GM21825 (cell line): ENCODE data around the gene CMPK1.

ENCODE experiments used
- ATAC-seq: cut with Tn5 transposase; IDR thresholded peaks from one replicate; pipeline ENCODE4 v1.9.1; 2021; ENCODE audit warnings: mild to moderate bottlenecking, moderate library complexity; ENCODE audit not compliant: unreplicated experiment

Gene CMPK1

DNA sequence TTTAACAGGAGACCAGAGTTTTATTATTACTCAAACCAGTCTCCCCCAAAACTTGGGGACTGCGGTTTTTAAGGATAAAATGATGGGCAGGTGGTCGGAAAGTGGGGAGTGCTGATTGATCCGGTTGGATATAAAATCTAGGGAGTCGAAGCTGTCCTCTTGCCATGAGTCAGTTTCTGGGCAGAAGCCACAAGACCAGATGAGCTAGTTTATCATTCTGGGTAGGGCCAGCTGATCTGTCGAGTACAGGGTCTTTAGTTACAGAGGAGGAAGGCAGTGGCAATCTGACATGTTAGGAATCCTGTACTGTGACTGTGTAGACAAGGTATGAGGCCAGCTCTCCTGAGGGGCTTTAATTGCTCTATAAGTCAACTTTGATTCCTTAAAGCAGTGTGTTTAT is 59.6 kb downstream of the CMPK1 start:
- ATAC-seq, result no peak

DNA sequence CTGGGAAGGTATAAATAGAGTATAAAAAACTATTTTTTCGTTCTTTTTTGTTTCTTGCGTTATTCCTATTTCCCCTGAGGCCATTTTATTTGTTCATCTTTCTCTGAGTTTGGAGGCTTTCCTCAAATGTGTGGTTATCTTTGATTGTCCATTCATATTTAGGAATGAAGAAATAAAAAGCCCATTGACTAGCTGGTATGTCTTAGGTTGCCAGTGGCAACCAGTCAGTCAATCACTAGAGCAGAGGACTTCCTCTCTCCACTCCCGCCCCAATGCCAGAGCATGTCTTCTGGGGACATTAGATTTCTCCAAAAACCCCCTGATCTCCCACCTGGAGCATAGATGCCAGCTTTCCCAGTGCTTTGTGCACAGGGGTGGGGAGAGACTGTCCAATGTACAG is 61.8 kb downstream of the CMPK1 start:
- no peak for ATAC-seq

DNA sequence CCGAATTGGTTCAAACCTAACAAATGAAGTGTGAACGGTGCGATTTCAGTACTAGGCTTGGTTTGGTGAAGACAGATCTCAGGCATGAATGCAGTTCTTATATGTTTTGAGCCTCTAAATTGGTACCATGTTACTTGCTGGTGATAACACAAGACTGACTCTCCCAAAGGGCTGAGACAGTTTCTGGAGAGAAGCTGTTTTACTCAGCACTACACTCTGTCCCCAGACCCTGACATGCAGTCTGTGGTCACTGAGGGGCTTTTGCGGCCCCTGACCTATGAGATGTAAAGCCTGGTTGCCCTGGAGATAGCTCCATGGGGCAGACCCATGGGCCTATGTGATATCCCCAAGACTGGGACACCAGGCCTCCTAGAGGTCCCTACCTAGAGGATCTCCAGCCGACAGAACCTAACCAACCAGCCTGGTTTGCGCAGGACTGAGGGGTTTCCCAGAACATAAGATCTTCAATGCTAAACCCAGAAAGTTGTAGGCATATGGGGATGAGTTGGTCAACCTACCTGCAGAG is 63.1 kb downstream of the CMPK1 start:
- no peak for ATAC-seq

DNA sequence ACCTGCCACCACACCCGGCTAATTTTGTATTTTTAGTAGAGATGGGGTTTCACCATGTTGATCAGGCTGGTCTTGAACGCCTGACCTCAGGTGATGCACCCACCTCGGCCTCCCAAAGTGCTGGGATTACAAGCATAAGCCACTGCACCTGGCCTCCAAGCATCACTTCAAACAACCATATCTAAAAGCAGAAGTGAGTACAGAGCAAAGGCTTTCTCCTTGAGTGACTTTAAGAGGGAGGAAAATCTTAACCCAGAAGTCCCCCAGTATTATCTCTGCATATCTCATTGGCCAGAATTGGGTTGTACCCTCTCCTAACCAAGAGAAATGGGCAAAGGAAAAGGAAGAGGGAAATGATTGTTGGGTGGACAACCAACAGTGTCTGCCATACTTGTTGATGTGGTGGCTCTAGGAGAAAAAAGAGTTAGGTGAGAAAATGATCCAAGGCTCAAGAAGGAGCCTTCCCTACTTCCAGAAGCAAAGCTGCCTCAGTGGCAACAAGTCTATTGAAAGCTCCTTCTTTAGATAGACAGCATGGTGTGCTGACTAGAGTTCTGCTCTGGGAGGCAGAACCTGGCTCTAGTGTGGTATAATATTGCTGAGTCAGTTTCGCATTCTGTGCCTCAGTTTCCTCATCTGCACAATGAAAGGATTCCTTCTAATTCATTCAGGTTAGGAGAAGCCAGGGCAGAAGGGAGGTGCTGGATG is 65.7 kb downstream of the CMPK1 start:
- no peak for ATAC-seq

DNA sequence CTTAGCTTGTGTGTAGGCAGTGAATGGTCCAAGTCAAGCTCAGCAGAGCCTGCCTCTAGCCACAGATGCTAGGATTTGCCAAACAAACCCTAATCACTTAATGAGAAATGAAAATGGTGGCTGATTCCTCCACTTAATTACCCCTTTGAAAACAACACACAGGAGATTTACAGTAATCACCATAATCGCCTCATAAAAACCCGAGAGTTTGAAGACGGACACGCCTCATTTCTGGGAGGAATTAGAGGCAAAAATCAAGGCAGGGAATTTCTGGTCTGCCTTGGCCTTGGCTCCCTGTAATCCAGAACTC is 66.2 kb downstream of the CMPK1 start:
- no peak for ATAC-seq

DNA sequence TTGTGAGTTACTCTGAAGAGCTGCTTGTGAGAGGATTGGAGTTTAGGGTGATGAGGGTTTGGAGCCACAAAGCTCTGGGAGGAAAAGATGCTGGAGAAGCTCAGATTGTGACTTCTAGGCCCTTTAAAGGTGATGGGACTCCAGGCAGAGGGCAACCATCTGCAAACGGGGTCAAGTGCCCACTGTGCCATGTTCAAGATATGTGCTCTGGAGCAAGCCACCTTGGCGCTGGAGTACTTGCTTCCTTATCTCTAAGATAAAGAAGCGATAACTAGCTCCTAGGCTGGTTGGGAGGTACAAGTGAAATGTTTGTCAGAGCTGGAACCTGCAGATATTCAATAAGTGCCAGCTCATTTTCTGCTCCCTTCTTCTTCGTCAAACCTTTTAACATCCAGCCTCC is 68.2 kb downstream of the CMPK1 start:
- ATAC-seq, result no peak

DNA sequence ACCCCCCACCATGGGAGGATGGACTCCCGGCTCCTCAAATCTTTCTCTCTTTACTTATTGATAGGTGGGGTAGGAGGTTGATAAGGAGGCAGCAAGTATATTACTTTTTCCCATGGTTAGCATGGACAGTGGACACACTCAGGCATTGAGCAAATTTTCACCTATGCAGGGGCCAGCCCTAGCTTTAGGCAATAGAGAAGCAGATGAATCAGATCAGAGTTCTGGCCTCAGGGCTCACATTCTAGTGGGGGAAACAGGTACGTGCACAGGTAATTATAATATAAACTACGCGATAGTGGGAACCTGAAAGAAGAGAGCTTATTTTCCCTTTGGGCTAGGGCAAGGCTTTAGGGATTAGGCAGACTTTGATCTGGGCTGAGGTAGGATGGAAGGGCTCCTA is 69.0 kb downstream of the CMPK1 start:
- ATAC-seq, result no peak

DNA sequence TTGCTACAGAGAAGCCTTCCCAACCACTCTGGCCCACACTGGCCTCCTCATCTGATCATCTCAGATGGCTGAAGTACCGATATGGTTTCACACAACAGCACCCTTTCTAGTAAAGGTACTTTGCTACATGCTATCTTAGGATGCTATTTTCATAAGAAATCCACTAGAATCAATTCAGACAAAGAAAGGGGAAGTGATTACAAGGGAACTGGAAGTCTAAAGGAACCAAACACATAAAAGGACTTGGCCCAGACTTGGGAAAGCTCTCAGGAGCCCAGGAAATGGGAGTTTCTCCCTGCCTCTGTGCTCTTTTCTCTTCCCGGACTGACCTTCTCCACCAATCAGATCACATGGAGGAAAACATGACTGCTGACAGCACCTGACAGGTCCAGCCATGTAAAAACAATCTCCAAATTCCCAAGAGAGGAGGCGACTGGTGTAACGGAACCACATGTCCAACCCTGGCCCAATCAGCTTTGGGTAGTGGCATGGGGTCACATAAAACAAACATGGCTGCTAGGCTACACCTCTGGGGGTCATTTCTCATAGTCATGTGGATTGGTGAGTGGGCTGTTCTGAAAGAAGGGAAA is 69.8 kb downstream of the CMPK1 start:
- ATAC-seq, result no peak

DNA sequence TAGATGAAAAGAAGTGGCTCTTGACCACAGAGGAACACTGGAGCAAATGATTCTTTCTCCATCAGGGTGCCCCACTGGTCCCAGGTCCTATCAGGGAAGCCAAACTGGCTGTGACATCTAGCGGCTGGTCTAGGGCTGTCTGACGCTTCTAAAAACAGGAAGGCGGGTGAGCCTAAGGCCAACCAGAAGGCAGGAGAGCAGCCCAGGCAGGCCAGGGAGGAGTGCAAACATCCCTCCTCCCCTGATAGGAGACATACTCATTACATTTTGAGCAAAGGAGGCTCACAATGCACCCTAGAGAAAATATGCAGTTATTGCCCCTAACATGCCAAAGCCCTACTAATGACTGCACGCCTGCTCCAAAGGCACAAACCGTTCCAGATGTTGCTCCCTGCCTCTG is 72.1 kb downstream of the CMPK1 start:
- no peak for ATAC-seq

DNA sequence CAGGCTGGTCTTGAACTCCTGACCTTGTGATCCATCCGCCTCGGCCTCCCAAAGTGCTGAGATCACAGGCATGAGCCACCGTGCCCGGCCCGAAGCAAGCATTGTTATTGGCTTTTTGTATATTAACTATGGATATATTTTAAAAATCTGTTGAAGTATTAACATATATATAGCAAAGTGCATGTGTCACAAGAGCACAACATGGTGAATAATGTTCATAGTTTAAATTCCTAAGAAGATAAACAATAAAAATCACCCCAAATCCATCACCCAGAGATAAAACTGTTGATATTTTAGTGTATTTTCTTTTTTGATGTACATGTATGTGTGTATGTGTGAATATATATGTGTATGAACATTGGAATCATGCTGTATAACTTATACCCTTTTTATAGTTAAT is 73.4 kb downstream of the CMPK1 start:
- no peak for ATAC-seq

DNA sequence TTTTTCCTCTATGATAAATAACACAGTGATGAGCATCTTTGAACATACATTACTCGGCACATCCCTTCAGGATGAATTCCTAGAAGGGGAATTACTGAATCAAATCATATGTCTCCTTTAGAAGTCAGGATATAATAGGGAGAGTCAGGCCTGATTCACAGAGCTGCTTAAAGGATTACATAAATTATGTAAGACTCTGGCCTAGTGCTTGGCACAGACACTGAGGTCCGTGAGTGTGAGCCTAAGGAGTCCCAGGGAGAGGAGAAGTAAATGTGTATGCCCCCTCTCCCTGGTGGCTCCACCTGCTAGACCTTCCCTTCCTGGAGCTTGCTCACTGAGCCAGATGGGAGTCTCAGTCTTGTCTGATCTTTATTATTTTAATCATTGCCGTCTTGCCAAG is 73.9 kb downstream of the CMPK1 start:
- ATAC-seq, result no peak

DNA sequence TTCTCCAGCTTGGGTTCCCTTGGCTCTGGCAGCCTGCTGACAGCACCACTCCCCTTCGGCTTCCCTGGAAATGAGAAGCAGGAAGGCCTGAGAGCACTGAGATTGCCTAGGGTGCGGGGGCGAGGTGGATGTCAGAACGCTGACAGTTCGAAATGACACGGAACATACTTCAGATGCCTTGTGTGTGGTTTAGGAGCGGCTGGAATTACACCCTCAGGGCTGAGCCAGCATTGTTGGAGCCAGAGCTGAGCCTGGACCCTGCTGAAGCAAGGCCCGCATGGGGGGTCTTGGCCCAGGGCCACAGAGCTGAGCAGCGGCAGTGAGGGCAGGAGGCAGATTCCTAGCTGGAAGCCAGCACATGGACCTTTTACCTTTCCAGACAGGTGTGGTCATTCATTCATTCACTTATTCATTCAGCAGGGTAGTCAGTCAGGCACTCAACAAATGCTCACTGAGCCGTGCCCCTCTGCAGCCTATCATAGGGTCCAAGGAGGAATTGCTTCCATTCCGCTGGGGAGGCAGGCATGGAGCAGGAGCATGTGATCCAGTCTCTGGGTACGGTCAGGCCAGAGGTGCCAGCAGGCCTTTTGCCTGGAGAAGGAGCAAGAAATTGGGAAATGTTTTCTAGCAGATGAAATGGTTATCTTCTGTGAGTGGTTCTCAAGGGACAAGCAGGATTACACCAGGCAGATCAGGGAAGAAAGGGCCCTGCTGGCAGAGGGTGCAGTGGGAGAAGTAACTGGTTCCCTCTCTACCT is 75.9 kb downstream of the CMPK1 start:
- ATAC-seq, result no peak

DNA sequence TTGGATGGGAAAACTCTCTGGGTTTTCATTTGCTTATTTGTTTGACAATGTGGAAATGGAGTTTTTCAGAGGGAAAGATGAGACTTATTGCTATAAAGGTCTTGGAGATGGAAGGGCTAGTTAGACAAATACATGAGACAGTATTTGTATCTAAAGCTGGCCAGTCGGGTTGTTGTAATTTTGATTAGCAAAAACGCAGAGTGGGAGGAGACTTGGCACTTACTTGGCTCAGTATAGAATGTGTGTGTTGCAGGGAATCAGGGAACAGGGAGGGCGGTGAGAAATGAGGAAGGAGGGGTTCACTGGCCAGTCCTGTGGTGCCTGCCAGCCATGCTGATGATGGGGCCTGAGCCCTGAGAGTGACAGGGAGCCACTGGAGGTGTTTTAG is 76.5 kb downstream of the CMPK1 start:
- no peak for ATAC-seq

DNA sequence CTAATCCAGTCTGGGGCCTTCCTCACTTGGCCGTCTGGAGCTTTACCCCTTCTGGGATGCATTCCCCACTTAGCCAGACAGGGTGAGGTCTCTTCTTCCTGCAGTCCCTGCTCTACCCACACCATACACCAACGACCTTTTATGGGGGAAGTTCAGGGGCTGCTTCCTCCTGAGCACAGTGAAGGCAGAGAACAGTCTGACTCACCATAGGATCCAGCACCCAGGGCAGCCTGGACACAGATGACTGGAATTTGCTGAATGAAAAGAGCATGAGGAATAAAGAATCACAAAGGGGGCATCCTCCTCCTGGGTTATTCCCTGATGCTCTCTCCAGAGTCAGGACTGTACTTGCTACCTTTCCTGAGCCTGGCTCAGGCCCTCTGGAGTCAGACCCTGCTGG is 77.8 kb downstream of the CMPK1 start:
- ATAC-seq, result no peak

DNA sequence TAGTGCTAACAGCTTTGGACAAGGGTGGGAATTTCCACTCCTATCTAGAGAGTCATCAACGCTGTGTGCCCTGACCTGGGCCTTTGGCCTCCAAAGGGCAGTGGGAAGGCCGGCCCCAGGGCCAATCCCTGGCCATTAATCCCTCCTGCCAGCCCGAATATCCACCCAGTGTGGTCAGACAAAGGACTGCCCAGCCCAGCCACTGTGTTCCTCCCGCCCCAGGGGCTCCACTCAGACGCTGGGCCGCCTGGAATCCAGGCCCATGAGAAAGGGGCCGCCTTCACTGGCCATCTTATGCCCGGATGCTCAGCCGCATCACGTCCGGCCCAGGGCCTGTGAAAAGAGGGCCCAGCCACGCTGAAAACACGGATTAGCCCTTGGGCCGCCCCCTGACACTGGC is 78.8 kb downstream of the CMPK1 start:
- ATAC-seq, result no peak

DNA sequence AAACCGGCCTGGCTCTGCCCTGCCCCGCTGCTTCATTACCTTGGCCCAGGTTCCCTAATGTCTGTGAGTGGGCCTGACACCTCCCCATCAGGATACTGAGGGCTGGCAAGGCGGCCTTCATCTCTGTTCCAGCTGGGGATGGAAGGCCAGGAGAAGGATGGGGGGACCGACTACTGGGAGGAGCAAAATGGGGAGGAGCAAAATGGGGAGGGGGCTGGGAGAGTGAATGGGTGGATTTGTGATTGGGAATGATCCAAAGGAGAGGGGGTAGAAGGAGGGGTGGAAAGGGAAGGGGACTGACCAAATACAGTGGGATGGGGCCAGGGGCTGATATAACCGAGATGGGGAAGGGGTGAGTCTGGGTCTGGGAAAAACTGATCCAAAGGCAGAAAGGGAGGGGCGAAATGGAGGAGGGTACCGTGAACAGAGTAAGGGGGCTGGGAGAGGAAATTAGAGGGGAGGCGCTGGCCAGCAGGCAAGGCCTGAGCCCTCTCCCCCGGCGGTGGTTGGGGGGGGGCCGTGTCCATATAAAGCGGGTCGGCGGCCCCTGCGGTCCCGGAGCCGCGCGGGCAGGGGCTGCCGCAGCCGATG is 82.2 kb downstream of the CMPK1 start, which contains the start of gene FOXE3:
Gene FOXE3 (plus strand): TSS at position 558 of the 591 bp plus-strand sequence. CDS start 31 bp downstream, at position 589.
- no peak for ATAC-seq

DNA sequence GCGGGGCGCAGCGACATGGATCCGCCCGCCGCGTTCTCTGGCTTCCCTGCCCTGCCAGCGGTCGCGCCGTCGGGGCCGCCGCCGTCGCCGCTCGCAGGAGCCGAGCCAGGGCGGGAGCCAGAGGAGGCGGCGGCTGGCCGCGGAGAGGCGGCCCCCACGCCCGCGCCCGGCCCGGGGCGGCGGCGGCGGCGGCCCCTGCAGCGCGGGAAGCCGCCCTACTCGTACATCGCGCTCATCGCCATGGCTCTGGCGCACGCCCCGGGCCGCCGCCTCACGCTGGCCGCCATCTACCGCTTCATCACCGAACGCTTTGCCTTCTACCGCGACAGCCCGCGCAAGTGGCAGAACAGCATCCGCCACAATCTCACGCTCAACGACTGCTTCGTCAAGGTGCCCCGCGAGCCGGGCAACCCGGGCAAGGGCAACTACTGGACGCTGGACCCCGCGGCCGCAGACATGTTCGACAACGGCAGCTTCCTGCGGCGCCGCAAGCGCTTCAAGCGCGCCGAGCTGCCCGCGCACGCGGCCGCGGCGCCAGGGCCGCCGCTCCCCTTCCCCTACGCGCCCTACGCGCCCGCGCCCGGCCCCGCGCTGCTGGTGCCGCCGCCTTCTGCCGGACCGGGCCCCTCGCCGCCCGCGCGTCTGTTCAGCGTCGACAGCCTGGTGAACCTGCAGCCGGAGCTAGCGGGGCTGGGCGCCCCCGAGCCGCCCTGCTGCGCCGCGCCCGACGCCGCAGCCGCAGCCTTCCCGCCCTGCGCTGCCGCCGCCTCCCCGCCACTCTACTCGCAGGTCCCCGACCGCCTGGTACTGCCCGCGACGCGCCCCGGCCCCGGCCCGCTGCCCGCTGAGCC is 83.0 kb downstream of the CMPK1 start:
- no peak for ATAC-seq

DNA sequence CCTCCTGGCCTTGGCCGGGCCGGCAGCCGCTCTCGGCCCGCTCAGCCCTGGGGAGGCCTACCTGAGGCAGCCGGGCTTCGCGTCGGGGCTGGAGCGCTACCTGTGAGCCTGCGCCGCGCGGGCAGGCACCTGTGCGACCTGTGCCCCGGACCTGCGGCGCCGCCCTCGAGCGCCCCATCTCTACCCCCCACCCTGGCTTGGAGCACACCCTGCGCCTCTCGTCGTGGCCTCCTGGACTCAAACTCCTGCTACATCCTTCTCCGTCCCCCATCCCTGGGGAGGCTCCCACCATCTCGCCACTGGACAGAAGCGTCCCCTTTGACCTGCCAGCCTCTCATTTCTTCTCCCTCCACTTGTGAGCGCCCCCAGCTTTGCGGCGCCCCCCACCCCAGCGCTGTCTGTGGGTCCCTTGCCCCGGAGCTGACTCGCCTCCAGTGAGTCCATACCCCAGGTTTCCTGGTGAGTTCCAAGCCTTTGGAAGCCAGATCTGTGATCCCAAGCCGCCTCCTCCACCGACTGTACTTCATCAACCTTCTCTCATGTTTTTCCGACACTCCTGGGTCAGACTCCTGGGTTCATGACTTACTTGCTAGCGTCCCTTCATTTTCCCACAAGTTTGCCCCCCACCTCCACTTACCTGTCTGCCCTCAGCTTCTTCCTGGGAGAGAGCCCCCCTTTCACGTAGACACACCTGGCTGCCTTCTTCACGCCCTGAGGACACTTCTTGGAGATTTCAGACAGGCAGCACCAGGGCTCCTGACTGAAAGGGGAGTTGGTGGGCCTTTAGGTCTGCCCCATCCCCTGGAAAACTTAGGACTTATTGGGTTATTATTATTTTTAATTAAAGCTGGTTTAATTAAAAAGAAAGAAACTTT is 83.8 kb downstream of the CMPK1 start:
- ATAC-seq, result no peak

DNA sequence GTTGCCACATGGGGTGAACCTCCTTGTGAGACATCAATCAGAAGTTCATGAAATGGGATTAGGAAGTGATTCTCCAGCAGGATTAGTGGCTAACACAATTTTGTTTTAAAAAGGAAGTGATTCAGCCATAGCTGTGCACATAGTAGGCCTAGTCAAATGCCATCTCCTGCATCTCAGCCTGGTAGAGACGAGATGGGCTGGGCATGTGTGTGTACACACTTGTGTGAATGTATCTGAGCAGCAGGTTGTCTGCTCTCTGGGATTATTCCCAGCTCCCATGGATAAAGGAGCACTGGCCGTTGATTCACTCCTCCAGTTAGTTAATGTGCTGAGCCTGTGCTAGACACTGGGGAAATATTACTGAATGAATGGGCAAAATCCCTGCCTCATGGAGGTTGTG is 84.5 kb downstream of the CMPK1 start:
- no peak for ATAC-seq
